ENCODE results near the gene TMUB1.

Gene TMUB1, protein sequence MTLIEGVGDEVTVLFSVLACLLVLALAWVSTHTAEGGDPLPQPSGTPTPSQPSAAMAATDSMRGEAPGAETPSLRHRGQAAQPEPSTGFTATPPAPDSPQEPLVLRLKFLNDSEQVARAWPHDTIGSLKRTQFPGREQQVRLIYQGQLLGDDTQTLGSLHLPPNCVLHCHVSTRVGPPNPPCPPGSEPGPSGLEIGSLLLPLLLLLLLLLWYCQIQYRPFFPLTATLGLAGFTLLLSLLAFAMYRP

DNA sequence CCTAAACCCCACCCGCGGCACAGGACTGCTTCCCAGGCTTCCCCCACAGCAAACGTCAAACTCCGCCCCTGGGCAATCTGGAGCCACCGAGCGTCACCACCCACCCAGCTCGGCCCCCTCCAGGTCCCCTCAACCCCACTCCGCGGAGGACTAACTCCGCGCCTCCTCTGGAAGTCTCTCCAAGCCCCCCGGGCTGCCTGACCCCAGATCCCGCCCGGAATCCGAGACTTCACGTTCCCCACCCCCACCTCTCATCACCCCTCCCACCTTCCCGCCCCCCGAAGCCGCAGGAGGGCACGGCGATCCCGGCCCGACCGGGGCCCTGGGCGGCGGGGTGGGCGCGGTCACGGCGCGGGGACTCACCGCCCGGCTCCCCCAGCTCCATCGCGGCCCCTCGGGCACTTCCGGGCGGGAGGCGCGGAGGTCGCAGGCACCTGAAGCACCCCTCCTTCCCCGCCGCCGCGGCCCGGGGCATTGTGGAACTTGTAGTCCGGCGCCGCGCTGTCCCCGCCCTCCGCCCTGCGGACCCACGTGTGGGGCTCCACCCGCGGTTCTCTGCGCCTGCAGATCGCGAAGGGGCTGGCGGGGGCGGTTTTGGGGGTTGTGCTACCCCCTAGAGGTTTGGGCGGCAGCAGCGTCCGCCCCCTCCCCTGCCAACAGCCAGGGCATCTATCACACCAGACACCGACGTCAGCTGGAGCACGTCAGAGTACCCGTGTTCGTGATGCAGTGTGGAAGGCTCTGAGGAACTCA, at the start of gene TMUB1:
Gene TMUB1 (minus strand): TSS at position 423 of the 753 bp plus-strand sequence. CDS start 930 bp downstream, outside the sequence.
- Histone ChIP-seq H3K9me3 (ENCODE audit: low read length) (no peaks in the 10 kb centered on the region), H3K9me2 (ENCODE audit: low read depth, low read length) (no peaks in the 10 kb centered on the region), H3F3A (ENCODE audit: insufficient read depth, low read length) (peaks cover 1% of the 10 kb centered on the region), H3K36me3 (ENCODE audit: insufficient read depth, low read length) (no peaks in the 10 kb centered on the region; the same call in 1 of the 2 replicates), H3K79me2 (ENCODE audit: insufficient read depth, low read length) (no peaks in the 10 kb centered on the region), H3K4me2 (ENCODE audit: low read length) (peak within 1 kb of the TSS; percentile 90), H2AFZ (ENCODE audit: low read length) (0 out of 2 replicates have a peak within 1 kb of the TSS, but pooled peaks have one; percentile 44), H3K27ac (ENCODE audit: low read depth, low read length, poor library complexity, severe bottlenecking) (peak within 1 kb of the TSS; percentile 64), H4K20me1 (ENCODE audit: insufficient read depth, low read length) (no peaks in the 10 kb centered on the region), H3K4me3 (ENCODE audit: low read depth, low read length, poor library complexity, severe bottlenecking) (peak within 1 kb of the TSS; percentile 82), H3K4me1 (ENCODE audit: insufficient read depth, low read length, severe bottlenecking) (peaks cover 61% of the 10 kb centered on the region), H3K27me3 (ENCODE audit: insufficient read depth, low read length) (peaks cover 13% of the 10 kb centered on the region), H3K9ac (ENCODE audit: low read length) (peak within 1 kb of the TSS; percentile 92)
- TF ChIP-seq CTCF (IDR thresholded peaks at IDR 0.05; ENCODE audit: low read length) (no peak), EZH2 (IDR thresholded peaks at IDR 0.05; ENCODE audit: borderline replicate concordance, low read length) (no peak)

DNA sequence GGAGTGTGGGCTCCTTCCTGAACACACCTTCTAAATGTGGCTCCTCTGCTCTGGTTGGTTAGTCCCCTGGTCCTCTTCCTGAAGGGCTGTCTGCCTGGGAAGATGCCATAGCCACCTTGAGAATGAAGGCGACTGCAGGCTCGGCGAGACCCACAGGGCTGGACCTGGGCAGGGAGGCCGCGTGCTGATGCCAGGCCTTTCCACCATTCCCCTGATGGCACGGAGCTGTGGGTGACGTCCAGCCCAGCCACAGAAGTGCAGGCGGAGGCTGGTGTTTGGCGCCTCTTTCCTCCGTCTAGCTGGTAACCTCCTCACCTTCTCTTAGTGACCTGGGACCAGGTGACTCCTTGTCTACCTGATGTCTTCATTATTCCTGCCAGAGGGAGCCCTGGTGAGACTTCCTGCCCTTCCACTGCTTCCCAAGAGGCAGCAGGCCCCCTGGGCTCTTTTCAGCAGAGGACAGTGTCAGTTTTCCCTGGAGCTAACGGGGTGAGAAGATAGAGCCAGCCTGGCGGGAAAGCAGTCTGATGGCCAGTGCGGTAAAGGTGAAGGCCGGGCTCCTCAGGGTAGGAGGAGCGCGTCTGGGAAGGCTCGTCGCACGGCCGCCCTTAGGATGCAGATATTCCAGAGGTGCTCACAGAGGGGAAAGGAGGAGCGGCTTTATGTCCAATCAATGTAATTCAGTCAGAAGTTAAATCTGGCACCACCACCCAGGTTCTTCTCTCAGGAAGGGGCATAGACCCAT, 49.3 kb upstream of the TMUB1 start:
- Histone ChIP-seq H3K4me1 (ENCODE audit: insufficient read depth, low read length, severe bottlenecking) (no peaks in the 10 kb centered on the region), H3K9me3 (ENCODE audit: low read length) (no peaks in the 10 kb centered on the region), H3K27ac (ENCODE audit: low read depth, low read length, poor library complexity, severe bottlenecking) (no peak overlapping the region), H3K36me3 (ENCODE audit: insufficient read depth, low read length) (no peaks in the 10 kb centered on the region), H4K20me1 (ENCODE audit: insufficient read depth, low read length) (no peaks in the 10 kb centered on the region), H3K4me3 (ENCODE audit: low read depth, low read length, poor library complexity, severe bottlenecking) (no peak overlapping the region), H3F3A (ENCODE audit: insufficient read depth, low read length) (no peaks in the 10 kb centered on the region), H3K27me3 (ENCODE audit: insufficient read depth, low read length) (peaks cover 30% of the 10 kb centered on the region; the same call in 1 of the 2 replicates), H2AFZ (ENCODE audit: low read length) (no peak overlapping the region), H3K4me2 (ENCODE audit: low read length) (no peak overlapping the region), H3K9me2 (ENCODE audit: low read depth, low read length) (no peaks in the 10 kb centered on the region), H3K9ac (ENCODE audit: low read length) (no peak overlapping the region), H3K79me2 (ENCODE audit: insufficient read depth, low read length) (no peaks in the 10 kb centered on the region)
- TF ChIP-seq EZH2 (IDR thresholded peaks at IDR 0.05; ENCODE audit: borderline replicate concordance, low read length) (no peak), CTCF (IDR thresholded peaks at IDR 0.05; ENCODE audit: low read length) (no peak)

- peaks cover 34% of the 10 kb centered on the region; the same call in 1 of the 2 replicates for H3K27me3 ChIP-seq (ENCODE audit: insufficient read depth, low read length)
- H3K9me3 ChIP-seq (ENCODE audit: low read length): no peaks in the 10 kb centered on the region
- no peak overlapping the region for H3K9ac ChIP-seq (ENCODE audit: low read length)
- no peak overlapping the region for H2AFZ ChIP-seq (ENCODE audit: low read length)
- no peaks in the 10 kb centered on the region for H3K36me3 ChIP-seq (ENCODE audit: insufficient read depth, low read length)
- H3K4me3 ChIP-seq (ENCODE audit: low read depth, low read length, poor library complexity, severe bottlenecking): no peak overlapping the region
- H4K20me1 ChIP-seq (ENCODE audit: insufficient read depth, low read length): no peaks in the 10 kb centered on the region
- no peak overlapping the region for H3K4me2 ChIP-seq (ENCODE audit: low read length)
- no peaks in the 10 kb centered on the region for H3K79me2 ChIP-seq (ENCODE audit: insufficient read depth, low read length)
- no peaks in the 10 kb centered on the region for H3F3A ChIP-seq (ENCODE audit: insufficient read depth, low read length)
- H3K9me2 ChIP-seq (ENCODE audit: low read depth, low read length): no peaks in the 10 kb centered on the region
- TF ChIP-seq EZH2 (IDR thresholded peaks at IDR 0.05; ENCODE audit: borderline replicate concordance, low read length) (no peak), CTCF (IDR thresholded peaks at IDR 0.05; ENCODE audit: low read length) (no peak)
- H3K27ac ChIP-seq (ENCODE audit: low read depth, low read length, poor library complexity, severe bottlenecking): no peak overlapping the region
- no peaks in the 10 kb centered on the region for H3K4me1 ChIP-seq (ENCODE audit: insufficient read depth, low read length, severe bottlenecking)
Measured at GRCh38 chr7:151131592-151132293, 48.5 kb upstream of the TMUB1 start.
